GM21447 (cell line): ENCODE measurements around the gene HIBADH.

ENCODE experiments used
- ATAC-seq: cut with Tn5 transposase; IDR thresholded peaks from one replicate; pipeline ENCODE4 v1.9.1; 2021; ENCODE audit not compliant: unreplicated experiment

The HIBADH gene

GRCh38 chr7:27662490-27663205 is at the start of gene HIBADH:
HIBADH (minus strand) TSS chr7:27662883; CDS start chr7:27662788, 95 bp downstream.
- ATAC-seq = peak; percentile 99

- no peak for ATAC-seq
Measured at GRCh38 chr7:27712217-27712616, 49.5 kb upstream of the HIBADH start.

GRCh38 chr7:27709137-27710075 is 46.7 kb upstream of the HIBADH start:
- ATAC-seq = no peak

- ATAC-seq = no peak
Measured at GRCh38 chr7:27708485-27708884, 45.8 kb upstream of the HIBADH start.

GRCh38 chr7:27705200-27705594 is 42.5 kb upstream of the HIBADH start:
- no peak for ATAC-seq

GRCh38 chr7:27704422-27705199 is 41.9 kb upstream of the HIBADH start:
- ATAC-seq = no peak

GRCh38 chr7:27703181-27703580 is 40.5 kb upstream of the HIBADH start:
- no peak for ATAC-seq

- ATAC-seq = no peak
Measured at GRCh38 chr7:27700501-27700900, 37.8 kb upstream of the HIBADH start.

GRCh38 chr7:27699751-27700150 is 37.1 kb upstream of the HIBADH start:
- ATAC-seq = no peak

- ATAC-seq = peak; percentile 95
Measured at GRCh38 chr7:27697861-27698430, 35.3 kb upstream of the HIBADH start.

GRCh38 chr7:27695096-27695495 is 32.4 kb upstream of the HIBADH start:
- ATAC-seq = no peak

GRCh38 chr7:27693794-27694193 is 31.1 kb upstream of the HIBADH start:
- ATAC-seq = no peak

- no peak for ATAC-seq
Measured at GRCh38 chr7:27690649-27691048, 28.0 kb upstream of the HIBADH start.

GRCh38 chr7:27689591-27690164 is 27.0 kb upstream of the HIBADH start:
- no peak for ATAC-seq

GRCh38 chr7:27689150-27689549 is 26.5 kb upstream of the HIBADH start:
- ATAC-seq = no peak

- ATAC-seq = no peak
Measured at GRCh38 chr7:27688646-27689045, 26.0 kb upstream of the HIBADH start.

GRCh38 chr7:27688056-27688455 is 25.4 kb upstream of the HIBADH start:
- ATAC-seq = no peak

- no peak for ATAC-seq
Measured at GRCh38 chr7:27686315-27686714, 23.6 kb upstream of the HIBADH start.

GRCh38 chr7:27685893-27686292 is 23.2 kb upstream of the HIBADH start:
- no peak for ATAC-seq

GRCh38 chr7:27685209-27685608 is 22.5 kb upstream of the HIBADH start:
- no peak for ATAC-seq

GRCh38 chr7:27684491-27684890 is 21.8 kb upstream of the HIBADH start:
- no peak for ATAC-seq
